IPS-NIHi7 (cell line): ENCODE data around the gene ETNK1.
"Not testable (repeated sequence)": the region's sequence is repeated elsewhere in the genome, so short reads cannot be mapped to it uniquely, and the experiment has no call there.

ENCODE experiments used
- DNase-seq: peaks from one replicate; pipeline ENCODE4 v3.0.0; 2012; ENCODE audit warnings: mixed read lengths; ENCODE audit errors: extremely low spot score

Gene ETNK1

GRCh38 chr12:22624870-22625761, at the start of gene ETNK1:
Gene ETNK1, plus strand, starts transcription at chr12:22625171. Its CDS starts 260 bp downstream, at chr12:22625431.
- DNase-seq = peak; percentile 94

- DNase-seq = no peak
Observed at GRCh38 chr12:22576065-22576464, 48.9 kb upstream of the ETNK1 start.

- no peak for DNase-seq
Observed at GRCh38 chr12:22576473-22576872, 48.5 kb upstream of the ETNK1 start.

- no peak for DNase-seq
Observed at GRCh38 chr12:22577667-22578066, 47.3 kb upstream of the ETNK1 start.

GRCh38 chr12:22578328-22578727, 46.6 kb upstream of the ETNK1 start:
- DNase-seq = no peak

GRCh38 chr12:22588817-22589216, 36.2 kb upstream of the ETNK1 start:
- no peak for DNase-seq

GRCh38 chr12:22593864-22594263, 31.1 kb upstream of the ETNK1 start:
- DNase-seq = no peak

GRCh38 chr12:22597539-22597938, 27.4 kb upstream of the ETNK1 start:
- DNase-seq = not testable (repeated sequence)

GRCh38 chr12:22598141-22598762, 26.7 kb upstream of the ETNK1 start:
- no peak for DNase-seq

GRCh38 chr12:22598763-22599161, 26.2 kb upstream of the ETNK1 start:
- DNase-seq = no peak

GRCh38 chr12:22600181-22600580, 24.8 kb upstream of the ETNK1 start:
- DNase-seq = no peak

- no peak for DNase-seq
Observed at GRCh38 chr12:22609501-22609900, 15.5 kb upstream of the ETNK1 start.

GRCh38 chr12:22610131-22610530, 14.8 kb upstream of the ETNK1 start:
- no peak for DNase-seq

- not testable (repeated sequence) for DNase-seq
Observed at GRCh38 chr12:22612822-22613221, 12.1 kb upstream of the ETNK1 start.

- DNase-seq = no peak
Observed at GRCh38 chr12:22615963-22616501, 8.9 kb upstream of the ETNK1 start.

GRCh38 chr12:22617630-22618029, 7.3 kb upstream of the ETNK1 start:
- no peak for DNase-seq

- no peak for DNase-seq
Observed at GRCh38 chr12:22624548-22624869, 462 bp upstream of the ETNK1 start.

GRCh38 chr12:22625762-22626294, 857 bp downstream of the ETNK1 start:
- peak; percentile 46 for DNase-seq

- DNase-seq = no peak
Observed at GRCh38 chr12:22626406-22626805, 1.4 kb downstream of the ETNK1 start.

- no peak for DNase-seq
Observed at GRCh38 chr12:22627371-22627770, 2.4 kb downstream of the ETNK1 start.

- DNase-seq = no peak
Observed at GRCh38 chr12:22628228-22628627, 3.3 kb downstream of the ETNK1 start.

GRCh38 chr12:22631863-22632463, 7.0 kb downstream of the ETNK1 start:
- DNase-seq = no peak
